ENCODE results near the gene ZNF814.
"Not testable (repeated sequence)": the region's sequence is repeated elsewhere in the genome, so short reads cannot be mapped to it uniquely, and the experiment has no call there.

GRCh38 chr19:57849666-57850473 lies 39.0 kb downstream of the ZNF814 start, which contains the start of gene ZNF587:
- TF ChIP-seq, protein P1, sequence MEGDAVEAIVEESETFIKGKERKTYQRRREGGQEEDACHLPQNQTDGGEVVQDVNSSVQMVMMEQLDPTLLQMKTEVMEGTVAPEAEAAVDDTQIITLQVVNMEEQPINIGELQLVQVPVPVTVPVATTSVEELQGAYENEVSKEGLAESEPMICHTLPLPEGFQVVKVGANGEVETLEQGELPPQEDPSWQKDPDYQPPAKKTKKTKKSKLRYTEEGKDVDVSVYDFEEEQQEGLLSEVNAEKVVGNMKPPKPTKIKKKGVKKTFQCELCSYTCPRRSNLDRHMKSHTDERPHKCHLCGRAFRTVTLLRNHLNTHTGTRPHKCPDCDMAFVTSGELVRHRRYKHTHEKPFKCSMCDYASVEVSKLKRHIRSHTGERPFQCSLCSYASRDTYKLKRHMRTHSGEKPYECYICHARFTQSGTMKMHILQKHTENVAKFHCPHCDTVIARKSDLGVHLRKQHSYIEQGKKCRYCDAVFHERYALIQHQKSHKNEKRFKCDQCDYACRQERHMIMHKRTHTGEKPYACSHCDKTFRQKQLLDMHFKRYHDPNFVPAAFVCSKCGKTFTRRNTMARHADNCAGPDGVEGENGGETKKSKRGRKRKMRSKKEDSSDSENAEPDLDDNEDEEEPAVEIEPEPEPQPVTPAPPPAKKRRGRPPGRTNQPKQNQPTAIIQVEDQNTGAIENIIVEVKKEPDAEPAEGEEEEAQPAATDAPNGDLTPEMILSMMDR (IDR thresholded peaks at IDR 0.05), result not testable (repeated sequence)
- TF ChIP-seq POLR2A (IDR thresholded peaks at IDR 0.05), result not testable (repeated sequence)

Data from vagina (tissue), 2 donors.